IMR-90 (cell line): Measurements from ENCODE around the gene TTL. TPM values are rescaled to one million over a fixed set of nuclear protein-coding genes. Genes with fewer than 3 reads are reported as not detected.

Source experiments
- ATAC-seq: fragments of 200-7000 bp; cut with Tn5 transposase; 2 replicates; pipeline ENCODE4 v1.9.1; 2020; ENCODE audit warnings: low read depth, mild to moderate bottlenecking, moderate library complexity
- BruUV-seq: library from RNA; stranded (reverse); fragments of 400-500 nt; replicated peaks from 2 replicates; lab custom pipeline; 2021; lab: Mats Ljungman, UMichigan
- CTCF ChIA-PET: fragments of 300-600 bp; formaldehyde crosslinking; extraction: SDS; loops from one replicate; lab custom pipeline; 2021; ENCODE audit warnings: antibody characterized with exemption; lab: Yijun Ruan, JAX
- POLR2A ChIA-PET: fragments of 300-600 bp; sonication (Branson Sonifier 250); formaldehyde crosslinking; loops from one replicate; lab custom pipeline; 2022; ENCODE audit warnings: antibody characterized with exemption; ENCODE audit not compliant: unreplicated experiment; lab: Charles Lee
- DNase-seq: peaks from one replicate; pipeline ENCODE4 v3.0.0; 2013
- H2AFZ ChIP-seq: replicated peaks from 2 replicates; pipeline ENCODE3; 2013; ENCODE audit warnings: low read length, mild to moderate bottlenecking; ENCODE audit not compliant: poor library complexity
- H2AK5ac ChIP-seq: 2 replicates; pipeline ENCODE4 v1.6.1; 2013; ENCODE audit warnings: low read depth, low read length, inconsistent platforms
- H2AK9ac ChIP-seq: replicated peaks from 2 replicates; pipeline ENCODE3; 2013; ENCODE audit warnings: mild to moderate bottlenecking, low read depth, low read length, moderate library complexity; ENCODE audit not compliant: poor library complexity
- H2BK120ac ChIP-seq: 2 replicates; pipeline ENCODE4 v1.6.1; 2013; ENCODE audit warnings: low read depth, low read length, inconsistent platforms
- H2BK15ac ChIP-seq: 3 replicates; pipeline ENCODE4 v1.6.1; 2013; ENCODE audit warnings: low read depth, low read length, inconsistent platforms
- H2BK20ac ChIP-seq: 2 replicates; pipeline ENCODE4 v1.6.1; 2013; ENCODE audit warnings: low read depth, mild to moderate bottlenecking, inconsistent platforms, low read length, moderate library complexity
- H2BK5ac ChIP-seq: 2 replicates; pipeline ENCODE4 v1.6.1; 2013; ENCODE audit warnings: mild to moderate bottlenecking, low read depth, low read length, inconsistent platforms; ENCODE audit not compliant: poor library complexity, severe bottlenecking
- H3K14ac ChIP-seq: replicated peaks from 2 replicates; pipeline ENCODE4 v1.6.1; 2013; ENCODE audit warnings: low read depth, low read length, inconsistent platforms
- H3K18ac ChIP-seq: 2 replicates; pipeline ENCODE4 v1.6.1; 2013; ENCODE audit warnings: low read depth, low read length, control low read depth
- H3K23ac ChIP-seq: 2 replicates; pipeline ENCODE4 v1.6.1; 2013; ENCODE audit warnings: low read depth, low read length, inconsistent platforms
- H3K27ac ChIP-seq: 2 replicates; pipeline ENCODE4 v1.5.1; 2013; ENCODE audit warnings: mild to moderate bottlenecking, control low read depth, low read length; ENCODE audit not compliant: insufficient read depth
- H3K27me3 ChIP-seq: 2 replicates; pipeline ENCODE4 v1.6.1; 2013; ENCODE audit warnings: low read length; ENCODE audit not compliant: control insufficient read depth, insufficient read depth
- H3K36me3 ChIP-seq: 2 replicates; pipeline ENCODE4 v1.6.1; 2013; ENCODE audit warnings: low read length, mixed read lengths; ENCODE audit not compliant: control insufficient read depth, insufficient read depth
- H3K4ac ChIP-seq: 2 replicates; pipeline ENCODE4 v1.6.1; 2013; ENCODE audit warnings: low read depth, low read length, inconsistent platforms
- H3K4me1 ChIP-seq: 2 replicates; pipeline ENCODE4 v1.6.1; 2013; ENCODE audit warnings: low read length, mixed read lengths; ENCODE audit not compliant: control insufficient read depth, insufficient read depth
- H3K4me2 ChIP-seq: 2 replicates; pipeline ENCODE4 v1.6.1; 2013; ENCODE audit warnings: low read depth, mild to moderate bottlenecking, control low read depth, low read length, moderate library complexity
- H3K4me3 ChIP-seq: 2 replicates; pipeline ENCODE4 v1.5.1; 2013; ENCODE audit warnings: low read depth, mild to moderate bottlenecking, control low read depth, low read length, moderate library complexity; ENCODE audit not compliant: insufficient read depth
- H3K56ac ChIP-seq: 2 replicates; pipeline ENCODE4 v1.6.1; 2013; ENCODE audit warnings: low read length, inconsistent platforms; ENCODE audit not compliant: insufficient read depth; ENCODE audit errors: extremely low read depth
- H3K79me1 ChIP-seq, 2 experiments: 2 replicates each; pipeline ENCODE4 v1.6.1; 2013; ENCODE audit warnings: low read length in 2 of 2, inconsistent platforms in 1 of 2, low read depth in 1 of 2
- H3K9ac ChIP-seq: 2 replicates; pipeline ENCODE4 v1.6.1; 2013; ENCODE audit warnings: low read depth, low read length, control low read depth
- H3K9me1 ChIP-seq: 2 replicates; pipeline ENCODE4 v1.6.1; 2013; ENCODE audit warnings: low read length, inconsistent platforms; ENCODE audit not compliant: insufficient read depth
- H3K9me3 ChIP-seq: 2 replicates; pipeline ENCODE4 v1.6.1; 2013; ENCODE audit warnings: low read length; ENCODE audit not compliant: control insufficient read depth, insufficient read depth
- H4K20me1 ChIP-seq: 2 replicates; pipeline ENCODE4 v1.6.1; 2013; ENCODE audit warnings: low read length, inconsistent platforms; ENCODE audit not compliant: insufficient read depth
- H4K5ac ChIP-seq: 2 replicates; pipeline ENCODE4 v1.6.1; 2013; ENCODE audit warnings: mild to moderate bottlenecking, low read depth, low read length, control low read depth
- H4K8ac ChIP-seq, 2 experiments: 2 replicates each; pipeline ENCODE4 v1.6.1; 2013; ENCODE audit warnings: low read depth in 2 of 2, low read length in 2 of 2, control low read depth in 1 of 2, inconsistent platforms in 1 of 2
- H4K91ac ChIP-seq: 2 replicates; pipeline ENCODE4 v1.6.1; 2013; ENCODE audit warnings: low read depth, low read length, inconsistent platforms; ENCODE audit not compliant: insufficient read depth
- CEBPB ChIP-seq: IDR thresholded peaks from 2 replicates; pipeline ENCODE4 v1.6.1; 2012; ENCODE audit warnings: low read depth, low read length, improper control_type of control experiment
- CHD1 ChIP-seq: IDR thresholded peaks from 2 replicates; pipeline ENCODE4 v1.6.1; 2012; ENCODE audit warnings: low read depth, low read length, improper control_type of control experiment
- ELK1 ChIP-seq: fragments of 150-350 bp; IDR thresholded peaks from 2 replicates; pipeline ENCODE4 v1.6.1; 2016; ENCODE audit warnings: low read depth, mild to moderate bottlenecking, low read length, moderate library complexity, borderline replicate concordance
- MAFK ChIP-seq: IDR thresholded peaks from 2 replicates; pipeline ENCODE4 v1.6.1; 2012; ENCODE audit warnings: low read depth, low read length, improper control_type of control experiment
- WGBS, 2 experiments: methylation state at CpG; one replicate each; pipeline versions ENCODE4 v1.1.5 to v1.1.7; 2013; ENCODE audit warnings: missing lambda C conversion rate in 2 of 2; ENCODE audit not compliant: insufficient read length in 1 of 2; ENCODE audit errors: extremely low coverage in 2 of 2; 5-methylcytosine and 5-hydroxymethylcytosine counted together
- dilution Hi-C: fragments of 300-500 bp; cut with HindIII; formaldehyde crosslinking; loops from one replicate; pipeline ENCODE4 v1.14.3; 2018; ENCODE audit warnings: low sequenced_read_pairs; ENCODE audit not compliant: unreplicated experiment
- in situ Hi-C: fragments of 300-500 bp; cut with MboI; formaldehyde crosslinking; loops from 3 replicates; pipeline ENCODE4 v1.14.3; 2019; ENCODE audit warnings: low sequenced_read_pairs, inconsistent platforms, mixed read lengths
- intact Hi-C: fragments of 100-400 bp; cut with micrococcal nuclease; formaldehyde crosslinking; loops from 2 replicates; pipeline ENCODE4 v1.10.0; 2022
- polyA plus RNA-seq, 3 experiments: library from polyadenylated mRNA; depleted of rRNA; stranded (reverse); fragments of >200 nt; gene quantifications; 2 replicates each; pipeline ENCODE4 v1.2.3, GENCODE V29; 2012; ENCODE audit warnings: low replicate concordance in 1 of 3
- total RNA-seq: library from RNA; depleted of rRNA; stranded (reverse); fragments of >200 nt; gene quantifications from 2 replicates; pipeline ENCODE4 v1.2.3, GENCODE V29; 2012

TTL gene
- total and polyA plus RNA-seq, 2 of the 4 experiments (the other 2 are of a cell fraction) = 18.2 to 36.2 TPM

GRCh38 chr2:112580084-112580483, 98.1 kb downstream of the TTL start:
- H3K23ac ChIP-seq = no peak overlapping the region
- H3K27me3 ChIP-seq = no peaks in the 10 kb centered on the region
- intact Hi-C loops (loop anchor here (5.0 kb wide), 1 partner anchor 147 kb away; no protein-coding TSS in a partner anchor), dilution Hi-C loops (no loop called here), in situ Hi-C loops (no loop called here)
- ChIA-PET POLR2A (no interaction called here), CTCF (no interaction called here)
- TF ChIP-seq CEBPB (no peak), ELK1 (no peak), CHD1 (no peak), MAFK (no peak)
- H4K5ac ChIP-seq = no peak overlapping the region
- no peak overlapping the region for H3K4ac ChIP-seq
- no peak overlapping the region for H3K14ac ChIP-seq
- H2AK9ac ChIP-seq = no peak overlapping the region
- no peak overlapping the region for H2BK20ac ChIP-seq
- no peak overlapping the region for H4K8ac ChIP-seq
- no peak for ATAC-seq
- H2BK120ac ChIP-seq = no peak overlapping the region
- H3K79me1 ChIP-seq = peaks cover 0 to 19% of the 10 kb centered on the region in 2 experiments; a peak in 2 of 4 replicates
- H3K4me2 ChIP-seq = no peak overlapping the region
- peaks cover 10% of the 10 kb centered on the region; the same call in 1 of the 2 replicates for H3K9me1 ChIP-seq
- WGBS, 2 experiments = 100% methylated on average over 2 of the region's 7 CpGs; no CpG with 5 or more reads in 1 of the 2 experiments
- no peaks in the 10 kb centered on the region for H4K20me1 ChIP-seq
- no peak overlapping the region for H2AFZ ChIP-seq
- H3K56ac ChIP-seq = no peak overlapping the region
- no peaks in the 10 kb centered on the region for H3K9me3 ChIP-seq
- no peak overlapping the region for H3K4me3 ChIP-seq
- H2BK15ac ChIP-seq = no peak overlapping the region
- no peak overlapping the region for H3K9ac ChIP-seq
- peaks cover 4% of the 10 kb centered on the region for H3K36me3 ChIP-seq
- no peak overlapping the region for H2BK5ac ChIP-seq
- no peak overlapping the region for H4K91ac ChIP-seq
- no peak overlapping the region for H3K18ac ChIP-seq
- no peak overlapping the region for H2AK5ac ChIP-seq
- H3K4me1 ChIP-seq = peaks cover 2% of the 10 kb centered on the region
- no peak overlapping the region for H3K27ac ChIP-seq
- BruUV-seq = no TSS peak
- DNase-seq = no peak
